GM18519 (cell line): ENCODE measurements around the gene ALDH1A2.

Source experiments
- ATAC-seq: cut with Tn5 transposase; IDR thresholded peaks from one replicate; pipeline ENCODE4 v1.9.1; 2021; ENCODE audit warnings: mild to moderate bottlenecking, moderate library complexity; ENCODE audit not compliant: unreplicated experiment, low FRiP score

ALDH1A2 gene

GRCh38 chr15:57948351-57949289 is 116.9 kb downstream of the ALDH1A2 start:
- ATAC-seq, result no peak

DNA sequence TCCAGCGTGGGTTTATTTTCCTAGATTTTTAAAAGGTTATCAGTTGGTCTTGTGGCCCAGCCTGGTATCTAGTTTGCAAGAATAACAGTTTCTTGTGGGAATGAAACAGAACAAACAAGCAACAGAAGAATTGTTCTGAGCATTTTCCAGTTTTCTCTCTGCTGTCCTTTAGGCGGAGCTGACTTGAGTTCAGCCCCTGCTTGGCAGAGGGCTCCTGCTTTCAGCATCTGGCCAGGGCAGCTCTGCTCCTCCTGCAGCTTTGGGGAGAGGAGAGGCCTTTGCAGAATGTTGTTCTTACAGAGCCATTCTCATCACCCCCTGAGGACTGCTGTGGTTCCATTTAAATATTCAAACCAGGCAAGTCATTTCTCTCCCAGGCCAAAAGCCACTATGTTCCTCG is 117.7 kb downstream of the ALDH1A2 start:
- ATAC-seq, result no peak

DNA sequence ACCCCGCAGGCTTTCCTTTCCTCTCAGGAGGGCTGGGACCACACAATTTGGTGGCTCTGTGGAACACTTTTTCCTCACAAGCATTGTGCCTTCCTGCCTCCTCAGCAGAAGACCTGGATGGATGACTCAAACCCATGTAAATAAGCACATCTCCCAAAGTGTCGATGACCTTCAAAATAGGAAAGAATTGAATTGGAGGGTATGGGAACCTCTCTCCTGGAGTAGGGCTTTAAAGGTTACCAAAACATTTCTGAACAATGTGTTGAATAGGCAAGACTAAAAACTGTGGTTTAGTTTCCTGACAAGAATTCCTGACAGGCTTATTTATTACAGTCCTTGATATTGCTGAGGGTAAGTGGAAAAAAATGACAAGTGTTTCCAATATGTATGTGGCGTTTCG is 118.2 kb downstream of the ALDH1A2 start:
- ATAC-seq, result no peak

DNA sequence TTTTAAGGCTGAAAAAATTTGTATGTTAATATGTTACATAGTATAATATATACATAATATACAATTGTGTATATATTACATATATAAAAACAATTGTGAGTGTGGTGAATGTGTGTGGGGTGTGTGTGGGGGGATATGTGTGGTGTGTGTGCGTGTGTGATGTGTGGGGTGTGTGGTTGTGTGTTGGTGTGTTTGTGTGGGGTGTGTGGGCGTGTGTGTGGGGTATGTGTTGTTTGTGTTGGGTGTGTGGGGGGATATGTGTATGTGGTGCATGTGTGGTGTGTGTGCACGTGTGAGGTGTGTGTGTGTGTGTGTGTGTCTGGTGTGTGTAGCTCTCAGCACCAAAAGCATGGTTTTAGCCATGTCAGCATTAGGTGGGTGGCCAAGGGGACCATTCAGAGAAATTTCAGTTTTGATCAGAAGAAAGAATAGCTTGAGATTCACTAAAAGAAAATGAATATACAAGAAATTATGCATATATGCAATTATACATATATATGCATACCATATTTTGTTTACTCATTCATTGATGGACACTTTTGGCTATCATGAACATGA is 118.9 kb downstream of the ALDH1A2 start:
- ATAC-seq, result no peak

GRCh38 chr15:57945616-57946015 is 119.9 kb downstream of the ALDH1A2 start:
- no peak for ATAC-seq

GRCh38 chr15:57943754-57944420 is 121.6 kb downstream of the ALDH1A2 start:
- no peak for ATAC-seq

- ATAC-seq, result no peak
Observed at GRCh38 chr15:57943171-57943570, 122.3 kb downstream of the ALDH1A2 start.

DNA sequence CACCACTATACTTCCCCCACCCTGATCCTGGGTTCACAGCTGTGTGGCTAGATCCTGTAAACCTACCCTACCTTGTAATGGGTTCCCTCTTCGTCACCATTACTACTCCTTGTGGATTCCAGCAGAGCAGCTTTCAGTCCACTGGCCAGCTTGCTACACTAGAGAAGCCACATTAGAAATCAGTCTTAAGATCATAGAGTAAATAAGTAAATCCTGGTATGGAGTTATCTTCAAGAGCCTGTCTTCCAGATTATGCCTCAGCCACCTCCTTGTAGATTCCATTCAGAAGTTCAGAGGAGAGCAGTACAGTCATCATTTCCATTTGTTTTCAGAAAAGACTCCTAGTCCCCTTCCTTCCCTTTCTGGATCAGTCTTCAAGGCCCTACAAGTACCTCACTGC is 123.7 kb downstream of the ALDH1A2 start:
- no peak for ATAC-seq

- ATAC-seq, result no peak
Observed at GRCh38 chr15:57932348-57932747, 133.2 kb downstream of the ALDH1A2 start.

GRCh38 chr15:57931570-57931969 is 133.9 kb downstream of the ALDH1A2 start:
- ATAC-seq, result no peak

- no peak for ATAC-seq
Observed at GRCh38 chr15:57927091-57927631, 138.3 kb downstream of the ALDH1A2 start.

GRCh38 chr15:57925650-57926049 is 139.9 kb downstream of the ALDH1A2 start:
- ATAC-seq, result no peak

GRCh38 chr15:57924598-57924997 is 140.9 kb downstream of the ALDH1A2 start:
- no peak for ATAC-seq

- no peak for ATAC-seq
Observed at GRCh38 chr15:57923750-57924149, 141.8 kb downstream of the ALDH1A2 start.

- ATAC-seq, result no peak
Observed at GRCh38 chr15:57923306-57923705, 142.2 kb downstream of the ALDH1A2 start.

DNA sequence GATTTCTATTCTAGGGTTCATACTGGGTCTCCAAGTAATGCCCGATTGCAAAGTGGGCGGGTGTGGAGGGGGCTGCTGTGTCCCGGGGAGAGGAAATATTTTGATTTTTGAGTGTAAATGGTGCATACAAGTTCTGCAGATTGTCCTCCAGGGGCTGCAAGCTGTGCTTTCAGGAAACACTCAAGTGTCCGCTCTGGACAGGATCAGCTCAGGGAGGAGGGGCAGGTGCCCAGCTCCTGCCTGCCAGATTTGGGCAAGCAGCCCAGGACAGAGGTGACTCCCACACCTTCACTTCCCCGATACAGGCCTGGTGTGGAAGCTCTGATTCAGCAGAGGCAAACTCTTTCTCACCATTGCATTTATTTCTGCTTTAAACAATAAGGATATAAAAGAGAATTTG is 142.7 kb downstream of the ALDH1A2 start:
- ATAC-seq, result no peak

- no peak for ATAC-seq
Observed at GRCh38 chr15:57921371-57921770, 144.1 kb downstream of the ALDH1A2 start.

GRCh38 chr15:57920911-57921310 is 144.6 kb downstream of the ALDH1A2 start:
- no peak for ATAC-seq

DNA sequence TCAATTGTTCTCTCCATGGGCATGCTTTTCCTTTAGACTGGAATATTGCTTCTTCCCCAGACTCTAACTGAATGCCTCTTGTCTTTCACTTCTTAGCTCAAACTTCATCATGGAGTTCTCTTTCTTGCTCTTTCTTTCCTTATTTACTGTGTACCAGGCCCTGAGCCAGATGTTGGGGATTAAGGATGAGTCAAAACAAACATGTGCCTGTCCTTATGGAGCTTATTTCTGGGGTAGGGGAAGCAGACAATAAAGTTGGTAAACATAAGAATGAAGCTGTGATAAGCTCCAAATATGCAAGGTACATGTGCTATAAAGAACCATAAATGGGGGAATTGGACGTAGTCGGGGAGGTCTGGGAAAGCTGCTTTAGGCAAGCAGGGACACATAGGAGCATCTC is 145.8 kb downstream of the ALDH1A2 start:
- no peak for ATAC-seq

GRCh38 chr15:57917998-57918397 is 147.5 kb downstream of the ALDH1A2 start:
- ATAC-seq, result no peak

DNA sequence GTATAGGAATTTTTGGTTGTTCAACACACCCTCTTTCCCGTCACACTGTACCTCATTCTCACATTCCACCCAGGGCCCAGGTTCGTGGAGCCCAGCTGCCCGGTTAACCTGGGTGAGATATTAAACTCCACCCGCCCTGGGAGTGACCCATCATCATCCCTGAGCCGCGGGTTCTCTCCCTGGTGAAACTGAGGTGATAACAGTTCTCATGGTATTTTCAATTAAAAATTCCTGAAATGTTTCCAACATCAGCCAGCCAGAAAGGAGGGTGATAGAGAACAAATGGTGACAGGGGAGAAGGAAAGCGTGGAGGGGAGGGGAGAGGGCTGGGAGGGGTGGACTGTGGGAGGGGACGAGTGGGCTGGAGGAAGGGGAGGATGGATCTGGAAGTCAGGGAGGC is 148.8 kb downstream of the ALDH1A2 start:
- ATAC-seq, result no peak
